Colonic mucosa (tissue), 4 donors: ENCODE data around the gene ATMIN. TPM values are rescaled to one million over a fixed set of nuclear protein-coding genes. Genes with fewer than 3 reads are reported as not detected.

Experiments used
- DNase-seq: peaks from one replicate; pipeline ENCODE4 v3.0.0-alpha.2; 2020
- H3K27ac ChIP-seq: fragments of 200-600 bp; one replicate; pipeline ENCODE4 v1.8.0; 2021
- H3K27me3 ChIP-seq: fragments of 200-600 bp; one replicate; pipeline ENCODE4 v1.8.0; 2021
- H3K36me3 ChIP-seq: fragments of 200-600 bp; one replicate; pipeline ENCODE4 v1.8.0; 2021
- H3K4me1 ChIP-seq: fragments of 200-600 bp; one replicate; pipeline ENCODE4 v1.8.0; 2021; ENCODE audit warnings: mild to moderate bottlenecking
- H3K4me3 ChIP-seq: fragments of 200-600 bp; one replicate; pipeline ENCODE4 v1.8.0; 2021
- H3K9ac ChIP-seq, 2 donors: one replicate each; pipeline ENCODE4 v1.7.0; 2013; ENCODE audit warnings: control low read depth in 2 of 2, low read depth in 2 of 2, low read length in 2 of 2
- H3K9me3 ChIP-seq: fragments of 200-600 bp; one replicate; pipeline ENCODE4 v1.8.0; 2021
- CTCF ChIP-seq: fragments of 200-600 bp; IDR thresholded peaks from one replicate; pipeline ENCODE4 v1.8.0; 2022; ENCODE audit warnings: antibody characterized with exemption, mild to moderate bottlenecking
- intact Hi-C: fragments of 100-400 bp; cut with DNase I; formaldehyde crosslinking; loops from one replicate; pipeline ENCODE4 v1.14.1; 2022
- total RNA-seq, 2 donors: library from RNA; stranded (reverse); fragmentation: NEBNext Ultra II Directional in 1 of 2; extraction: Animal tissue kit (Norgen Biotek cat#: 25700) in 1 of 2; gene quantifications; one replicate each; pipeline ENCODE4 v1.2.1, GENCODE V29; 2021
- donor health status: healthy.
- donor health status: DM: no; HTN: no; CAD: no.
- donor health status: DM: no; HTN: no; CAD: no.

ATMIN gene
- total RNA-seq, 2 donors from 2014 or later: 23.9 to 26.3 TPM

DNA sequence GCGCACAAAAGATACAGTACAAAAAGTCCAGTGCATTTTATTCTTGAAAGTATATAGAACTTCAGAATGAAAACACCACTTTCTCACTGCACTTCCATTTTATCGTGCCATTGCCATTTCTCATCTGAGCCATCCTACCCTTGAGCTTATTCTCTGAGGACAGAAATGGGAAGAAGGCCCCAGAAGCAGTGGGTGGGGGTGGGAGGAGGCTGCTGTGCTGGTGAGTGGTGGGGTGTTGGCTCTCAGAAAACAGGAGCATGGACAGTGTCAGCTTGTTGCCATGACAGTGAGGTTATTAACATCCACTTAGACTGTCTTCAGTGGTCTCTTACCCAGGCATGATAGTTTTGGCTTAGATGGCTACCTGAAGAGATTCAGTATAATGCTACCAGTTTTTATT is 4.5 kb downstream of the ATMIN start:
- H3K9me3 ChIP-seq: no peaks in the 10 kb centered on the region
- H3K27ac ChIP-seq: no peak overlapping the region
- H3K4me3 ChIP-seq: no peak overlapping the region
- peaks cover 7% of the 10 kb centered on the region for H3K36me3 ChIP-seq
- intact Hi-C loops: no loop called here
- no peak overlapping the region for H3K9ac ChIP-seq
- no peaks in the 10 kb centered on the region for H3K4me1 ChIP-seq
- no peak for DNase-seq
- H3K27me3 ChIP-seq: no peaks in the 10 kb centered on the region
- TF ChIP-seq CTCF: no peak

- intact Hi-C loops: no loop called here
- Histone ChIP-seq H3K27me3 (no peaks in the 10 kb centered on the region), H3K36me3 (peaks cover 7% of the 10 kb centered on the region), H3K27ac (no peak overlapping the region), H3K4me1 (no peaks in the 10 kb centered on the region), H3K9ac (no peak overlapping the region), H3K4me3 (no peak overlapping the region), H3K9me3 (no peaks in the 10 kb centered on the region)
- no peak for DNase-seq
- no peak for TF ChIP-seq CTCF
These were observed 5.2 kb downstream of the ATMIN start for GRCh38 chr16:81040842-81041241.

DNA sequence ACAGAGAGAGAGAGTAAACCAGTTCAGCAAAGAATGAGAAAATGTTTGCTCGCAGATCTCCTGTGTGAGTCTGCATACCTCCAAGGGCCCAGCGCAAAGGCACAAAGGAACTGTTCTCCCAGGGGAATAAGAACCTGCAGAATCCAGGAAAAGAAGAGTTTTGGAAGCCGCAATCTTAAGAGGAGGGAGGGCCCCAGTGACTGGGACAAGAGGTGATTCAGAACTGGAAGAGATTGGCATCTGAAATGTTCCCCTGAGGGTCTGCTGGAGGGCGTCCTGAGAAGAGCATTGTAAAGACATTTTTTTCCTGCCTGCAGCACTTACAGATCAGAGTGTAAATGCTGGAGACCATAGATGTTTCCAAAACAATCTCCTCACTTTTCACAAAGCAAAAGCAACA is 6.1 kb downstream of the ATMIN start:
- Histone ChIP-seq H3K36me3 (peaks cover 7% of the 10 kb centered on the region), H3K9ac (no peak overlapping the region), H3K27ac (no peak overlapping the region), H3K27me3 (no peaks in the 10 kb centered on the region), H3K4me3 (no peak overlapping the region), H3K4me1 (no peaks in the 10 kb centered on the region), H3K9me3 (no peaks in the 10 kb centered on the region)
- no peak for DNase-seq
- intact Hi-C loops: no loop called here
- no peak for TF ChIP-seq CTCF

DNA sequence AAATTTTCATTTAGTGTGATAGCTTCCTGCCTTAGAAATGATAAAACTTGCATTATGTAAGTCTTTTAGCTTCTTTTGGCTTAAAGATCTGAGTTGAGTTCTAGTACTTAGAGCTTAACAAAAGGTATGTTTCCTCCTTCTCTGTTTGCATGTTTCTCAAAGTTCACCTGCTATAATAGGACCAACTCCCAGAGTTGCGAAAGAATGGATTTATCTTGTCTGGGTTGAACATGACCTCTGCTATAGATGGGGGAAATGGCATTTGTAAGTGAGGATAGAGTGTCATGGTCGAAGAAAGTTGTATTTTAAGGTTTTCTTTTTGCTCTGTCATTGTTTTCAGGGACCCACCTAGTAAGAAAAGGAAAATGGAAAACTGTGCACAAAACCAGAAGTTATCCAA is 7.2 kb downstream of the ATMIN start:
- no peaks in the 10 kb centered on the region for H3K9me3 ChIP-seq
- H3K27me3 ChIP-seq: no peaks in the 10 kb centered on the region
- H3K4me3 ChIP-seq: no peak overlapping the region
- intact Hi-C loops: no loop called here
- TF ChIP-seq CTCF: no peak
- no peak overlapping the region for H3K9ac ChIP-seq
- peaks cover 7% of the 10 kb centered on the region for H3K36me3 ChIP-seq
- H3K27ac ChIP-seq: no peak overlapping the region
- no peaks in the 10 kb centered on the region for H3K4me1 ChIP-seq
- DNase-seq: no peak

- Histone ChIP-seq H3K9me3 (no peaks in the 10 kb centered on the region), H3K9ac (no peak overlapping the region), H3K4me1 (no peaks in the 10 kb centered on the region), H3K36me3 (no peaks in the 10 kb centered on the region), H3K27me3 (no peaks in the 10 kb centered on the region), H3K4me3 (no peak overlapping the region), H3K27ac (no peak overlapping the region)
- intact Hi-C loops: no loop called here
- no peak for TF ChIP-seq CTCF
- DNase-seq: no peak
These were observed 18.1 kb downstream of the ATMIN start for GRCh38 chr16:81053761-81054160.
